Natural killer cell treated with Interleukin-12 subunit alpha and Interleukin-12 subunit beta and Interleukin-15 and Interleukin-18, amount 100 ng/mL, for 72 hours (primary cell): Measurements from ENCODE around the gene SPTBN2. TPM values are rescaled to one million over a fixed set of nuclear protein-coding genes. Genes with fewer than 3 reads are reported as not detected.

ENCODE experiments used
- ATAC-seq, 2 donors: fragments of 150-1000 bp; cut with Tn5 transposase in 1 of 2; sonication (Bioruptor Pico), chemical (Tn5 transposase) in 1 of 2; 2 replicates each; pipeline ENCODE4 v1.10.0; 2021
- DNase-seq: peaks from one replicate; pipeline ENCODE4 v3.0.0; 2022; ENCODE audit warnings: low spot score
- H3K27ac Mint-ChIP-seq, 2 donors: 1 replicate in 1 of 2; 2 replicates in 1 of 2; pipeline ENCODE4 v1.8.0; 2022; ENCODE audit warnings: mixed read lengths in 2 of 2, mild to moderate bottlenecking in 1 of 2, moderate library complexity in 1 of 2
- H3K27me3 Mint-ChIP-seq, 2 donors: 1 replicate in 1 of 2; 2 replicates in 1 of 2; pipeline ENCODE4 v1.8.0; 2022; ENCODE audit warnings: mixed read lengths in 2 of 2
- H3K36me3 Mint-ChIP-seq: one replicate; pipeline ENCODE4 v1.8.0; 2022; ENCODE audit warnings: mixed read lengths
- H3K4me1 Mint-ChIP-seq, 2 donors: 1 replicate in 1 of 2; 2 replicates in 1 of 2; pipeline ENCODE4 v1.8.0; 2022; ENCODE audit warnings: low read depth in 2 of 2, mixed read lengths in 2 of 2, mild to moderate bottlenecking in 1 of 2
- H3K4me3 Mint-ChIP-seq: one replicate; pipeline ENCODE4 v1.8.0; 2022; ENCODE audit warnings: mixed read lengths
- H3K9me3 Mint-ChIP-seq: 2 replicates; pipeline ENCODE4 v1.8.0; 2022; ENCODE audit warnings: mixed read lengths
- total RNA-seq, 2 donors: library from RNA; stranded (reverse); gene quantifications; one replicate each; pipeline ENCODE4 v1.2.3, GENCODE V29; 2022

SPTBN2 gene
- total RNA-seq, 2 donors from 2014 or later: 0.93 TPM; not detected in 1

- H3K4me3 Mint-ChIP-seq: no peak overlapping the region
- peaks cover 7 to 8% of the 10 kb centered on the region in 2 donors for H3K4me1 Mint-ChIP-seq
- no peak overlapping the region for H3K27ac Mint-ChIP-seq
- no peaks in the 10 kb centered on the region for H3K36me3 Mint-ChIP-seq
- ATAC-seq (peak in 1 of 2 donors; percentile 21), DNase-seq (no peak)
- H3K9me3 Mint-ChIP-seq: no peaks in the 10 kb centered on the region
- peaks cover 9 to 23% of the 10 kb centered on the region in 2 donors for H3K27me3 Mint-ChIP-seq
Observed at GRCh38 chr11:66719111-66719872, 9.7 kb downstream of the SPTBN2 start.

- no peak overlapping the region for H3K27ac Mint-ChIP-seq
- no peak overlapping the region for H3K4me3 Mint-ChIP-seq
- H3K9me3 Mint-ChIP-seq: no peaks in the 10 kb centered on the region
Observed at GRCh38 chr11:66718320-66718971, 10.6 kb downstream of the SPTBN2 start.

GRCh38 chr11:66717925-66718319 is 11.1 kb downstream of the SPTBN2 start:
- ATAC-seq (no peak), DNase-seq (no peak)
- Mint-ChIP-seq H3K27me3 (peaks cover 21 to 27% of the 10 kb centered on the region in 2 donors), H3K4me1 (peaks cover 7 to 8% of the 10 kb centered on the region in 2 donors), H3K36me3 (no peaks in the 10 kb centered on the region), H3K27ac (no peak overlapping the region), H3K9me3 (no peaks in the 10 kb centered on the region), H3K4me3 (no peak overlapping the region)

More at GRCh38 chr11:66718320-66718971, 10.6 kb downstream of the SPTBN2 start:
- H3K4me1 Mint-ChIP-seq: peaks cover 7 to 8% of the 10 kb centered on the region in 2 donors
- peaks cover 18 to 28% of the 10 kb centered on the region in 2 donors for H3K27me3 Mint-ChIP-seq
- no peak for ATAC-seq
- H3K36me3 Mint-ChIP-seq: no peaks in the 10 kb centered on the region
- no peak for DNase-seq

GRCh38 chr11:66716996-66717395 is 12.0 kb downstream of the SPTBN2 start:
- peaks cover 21 to 24% of the 10 kb centered on the region in 2 donors for H3K27me3 Mint-ChIP-seq
- H3K36me3 Mint-ChIP-seq: no peaks in the 10 kb centered on the region
- no peaks in the 10 kb centered on the region for H3K9me3 Mint-ChIP-seq
- H3K4me1 Mint-ChIP-seq: peaks cover 7 to 8% of the 10 kb centered on the region in 2 donors
- DNase-seq: peak; percentile 15
- no peak overlapping the region for H3K4me3 Mint-ChIP-seq
- no peak overlapping the region for H3K27ac Mint-ChIP-seq
- no peak for ATAC-seq

GRCh38 chr11:66715346-66716085 is 13.5 kb downstream of the SPTBN2 start:
- Mint-ChIP-seq H3K4me1 (peaks cover 5 to 6% of the 10 kb centered on the region in 2 donors), H3K9me3 (no peaks in the 10 kb centered on the region), H3K36me3 (no peaks in the 10 kb centered on the region), H3K4me3 (no peak overlapping the region), H3K27me3 (peaks cover 19 to 21% of the 10 kb centered on the region in 2 donors), H3K27ac (no peak overlapping the region)
- ATAC-seq: no peak
- DNase-seq: no peak

- ATAC-seq: no peak
- H3K27ac Mint-ChIP-seq: no peak overlapping the region
- peaks cover 16 to 21% of the 10 kb centered on the region in 2 donors for H3K27me3 Mint-ChIP-seq
Observed at GRCh38 chr11:66713746-66714480, 15.1 kb downstream of the SPTBN2 start.

GRCh38 chr11:66710384-66710930 is 18.6 kb downstream of the SPTBN2 start:
- no peak overlapping the region for H3K27ac Mint-ChIP-seq
- DNase-seq: no peak
- ATAC-seq: no peak
- H3K36me3 Mint-ChIP-seq: no peaks in the 10 kb centered on the region
- H3K9me3 Mint-ChIP-seq: no peaks in the 10 kb centered on the region
- peaks cover 10 to 17% of the 10 kb centered on the region in 2 donors for H3K27me3 Mint-ChIP-seq
- no peaks in the 10 kb centered on the region for H3K4me1 Mint-ChIP-seq
- H3K4me3 Mint-ChIP-seq: no peak overlapping the region

More at GRCh38 chr11:66713746-66714480, 15.1 kb downstream of the SPTBN2 start:
- no peaks in the 10 kb centered on the region for H3K9me3 Mint-ChIP-seq
- no peak overlapping the region for H3K4me3 Mint-ChIP-seq
- no peak for DNase-seq
- H3K4me1 Mint-ChIP-seq: no peaks in the 10 kb centered on the region
- H3K36me3 Mint-ChIP-seq: no peaks in the 10 kb centered on the region

- no peaks in the 10 kb centered on the region for H3K36me3 Mint-ChIP-seq
- no peak overlapping the region for H3K27ac Mint-ChIP-seq
- DNase-seq (no peak), ATAC-seq (no peak)
- H3K9me3 Mint-ChIP-seq: no peaks in the 10 kb centered on the region
- H3K4me1 Mint-ChIP-seq: no peaks in the 10 kb centered on the region
- peaks cover 3 to 6% of the 10 kb centered on the region in 2 donors for H3K27me3 Mint-ChIP-seq
- H3K4me3 Mint-ChIP-seq: no peak overlapping the region
Observed at GRCh38 chr11:66708701-66709100, 20.3 kb downstream of the SPTBN2 start.

- DNase-seq: no peak
- ATAC-seq: no peak
Observed at GRCh38 chr11:66708094-66708493, 20.9 kb downstream of the SPTBN2 start.

GRCh38 chr11:66707486-66707885 is 21.5 kb downstream of the SPTBN2 start:
- no peak for DNase-seq
- no peak overlapping the region for H3K27ac Mint-ChIP-seq
- no peaks in the 10 kb centered on the region for H3K27me3 Mint-ChIP-seq
- no peaks in the 10 kb centered on the region for H3K9me3 Mint-ChIP-seq
- H3K36me3 Mint-ChIP-seq: no peaks in the 10 kb centered on the region
- ATAC-seq: no peak
- no peak overlapping the region for H3K4me3 Mint-ChIP-seq
- no peaks in the 10 kb centered on the region for H3K4me1 Mint-ChIP-seq

More at GRCh38 chr11:66708094-66708493, 20.9 kb downstream of the SPTBN2 start:
- H3K9me3 Mint-ChIP-seq: no peaks in the 10 kb centered on the region
- H3K27ac Mint-ChIP-seq: no peak overlapping the region
- H3K36me3 Mint-ChIP-seq: no peaks in the 10 kb centered on the region
- H3K4me1 Mint-ChIP-seq: no peaks in the 10 kb centered on the region
- peaks cover 0 to under 1% of the 10 kb centered on the region in 2 donors for H3K27me3 Mint-ChIP-seq
- no peak overlapping the region for H3K4me3 Mint-ChIP-seq

- H3K9me3 Mint-ChIP-seq: no peaks in the 10 kb centered on the region
- no peak overlapping the region for H3K4me3 Mint-ChIP-seq
- no peaks in the 10 kb centered on the region for H3K4me1 Mint-ChIP-seq
- H3K27me3 Mint-ChIP-seq: no peaks in the 10 kb centered on the region
- no peak overlapping the region for H3K27ac Mint-ChIP-seq
- DNase-seq (no peak), ATAC-seq (no peak)
- H3K36me3 Mint-ChIP-seq: no peaks in the 10 kb centered on the region
Observed at GRCh38 chr11:66706989-66707388, 22.0 kb downstream of the SPTBN2 start.

- DNase-seq: no peak
- Mint-ChIP-seq H3K36me3 (no peaks in the 10 kb centered on the region), H3K27ac (no peak overlapping the region), H3K4me1 (peaks cover 0 to 3% of the 10 kb centered on the region in 2 donors), H3K9me3 (no peaks in the 10 kb centered on the region), H3K4me3 (no peak overlapping the region), H3K27me3 (peaks cover 3 to 6% of the 10 kb centered on the region in 2 donors)
- no peak for ATAC-seq
Observed at GRCh38 chr11:66705587-66706335, 23.3 kb downstream of the SPTBN2 start.
